Middle frontal gyrus (tissue), 1 donor: ENCODE measurements around the gene RASAL2.

ENCODE experiments used
- DNase-seq: peaks from one replicate; pipeline ENCODE4 v3.0.0-alpha.2; 2015; ENCODE audit warnings: low spot score; ENCODE audit errors: extremely low spot score

The RASAL2 gene

GRCh38 chr1:178093951-178094738 lies at the start of gene RASAL2:
TSS of gene RASAL2 (plus strand) at chr1:178094104. CDS start at chr1:178094493, 389 bp downstream.
- DNase-seq: peak; percentile 12

GRCh38 chr1:178046591-178047270 lies 47.2 kb upstream of the RASAL2 start:
- no peak for DNase-seq

DNA sequence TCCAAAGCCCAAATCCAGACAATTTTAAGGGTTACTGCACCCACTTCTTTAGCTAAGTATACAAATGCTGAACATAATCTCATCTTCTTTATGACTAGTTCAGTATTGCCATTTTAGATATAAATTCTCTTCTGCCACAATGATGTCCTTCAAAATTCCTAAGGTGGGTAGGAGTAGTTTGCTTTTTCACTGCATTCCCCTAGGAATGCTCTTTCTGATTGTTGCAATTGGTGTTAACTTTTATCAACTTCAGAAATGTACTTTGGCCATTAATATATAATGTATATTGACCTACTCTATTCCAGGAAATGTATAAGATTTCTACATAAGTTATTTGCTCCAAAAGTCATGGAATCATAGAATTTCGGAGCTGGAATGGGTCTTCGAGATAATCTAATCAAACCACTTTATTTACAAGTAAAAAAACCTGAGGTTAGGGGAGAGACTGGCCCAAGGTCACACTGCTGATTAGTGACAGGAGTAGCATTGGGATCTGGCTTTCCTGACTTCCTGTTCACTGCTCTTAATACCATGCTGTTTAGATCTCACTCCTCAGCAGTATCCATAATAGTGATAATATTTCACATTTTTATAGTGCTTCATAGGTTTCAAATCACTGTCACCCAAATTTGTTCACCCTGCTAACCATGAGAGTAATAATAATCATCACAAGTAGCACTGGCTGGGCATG lies 46.4 kb upstream of the RASAL2 start:
- DNase-seq: no peak

GRCh38 chr1:178048426-178048825 lies 45.5 kb upstream of the RASAL2 start:
- DNase-seq: no peak

GRCh38 chr1:178048883-178049282 lies 45.0 kb upstream of the RASAL2 start:
- DNase-seq: no peak

DNA sequence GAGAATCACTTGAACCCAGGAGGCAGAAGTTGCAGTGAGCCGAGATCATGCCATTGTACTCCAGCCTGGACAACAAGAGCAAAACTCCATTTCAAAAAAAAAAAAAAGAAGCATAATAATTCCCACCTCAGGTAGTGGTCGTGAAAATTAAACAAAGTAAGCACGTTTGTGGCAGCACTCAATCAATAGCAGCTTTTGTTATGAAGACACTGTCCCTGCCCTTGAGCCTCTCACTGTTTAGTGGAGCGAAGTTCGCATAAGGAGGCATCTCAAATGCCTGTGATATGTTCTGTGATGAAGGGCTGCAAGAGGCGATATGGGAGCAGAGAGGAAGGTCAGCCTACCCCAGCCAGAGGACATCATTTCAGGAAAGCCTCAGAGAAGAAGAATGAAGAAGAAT lies 43.8 kb upstream of the RASAL2 start:
- DNase-seq: no peak

DNA sequence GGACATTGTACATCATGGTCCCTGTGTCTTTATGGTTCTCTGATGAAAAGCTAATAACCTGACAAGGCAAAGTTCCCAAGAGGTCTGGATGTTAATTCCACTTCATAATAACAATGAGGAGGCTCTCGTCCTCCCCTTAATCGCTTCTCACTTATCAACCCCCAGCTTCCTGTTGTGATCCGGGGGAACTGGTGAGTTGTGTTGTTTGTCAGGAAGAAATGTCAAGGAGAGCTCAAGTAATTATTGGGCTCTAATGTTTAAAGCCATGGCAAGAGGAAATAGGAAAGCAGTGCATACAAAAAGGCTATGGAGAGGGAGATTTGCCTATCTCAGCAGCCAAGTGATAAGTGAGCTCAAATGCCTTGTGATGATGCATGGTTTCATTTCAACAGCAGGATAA lies 42.8 kb upstream of the RASAL2 start:
- no peak for DNase-seq

DNA sequence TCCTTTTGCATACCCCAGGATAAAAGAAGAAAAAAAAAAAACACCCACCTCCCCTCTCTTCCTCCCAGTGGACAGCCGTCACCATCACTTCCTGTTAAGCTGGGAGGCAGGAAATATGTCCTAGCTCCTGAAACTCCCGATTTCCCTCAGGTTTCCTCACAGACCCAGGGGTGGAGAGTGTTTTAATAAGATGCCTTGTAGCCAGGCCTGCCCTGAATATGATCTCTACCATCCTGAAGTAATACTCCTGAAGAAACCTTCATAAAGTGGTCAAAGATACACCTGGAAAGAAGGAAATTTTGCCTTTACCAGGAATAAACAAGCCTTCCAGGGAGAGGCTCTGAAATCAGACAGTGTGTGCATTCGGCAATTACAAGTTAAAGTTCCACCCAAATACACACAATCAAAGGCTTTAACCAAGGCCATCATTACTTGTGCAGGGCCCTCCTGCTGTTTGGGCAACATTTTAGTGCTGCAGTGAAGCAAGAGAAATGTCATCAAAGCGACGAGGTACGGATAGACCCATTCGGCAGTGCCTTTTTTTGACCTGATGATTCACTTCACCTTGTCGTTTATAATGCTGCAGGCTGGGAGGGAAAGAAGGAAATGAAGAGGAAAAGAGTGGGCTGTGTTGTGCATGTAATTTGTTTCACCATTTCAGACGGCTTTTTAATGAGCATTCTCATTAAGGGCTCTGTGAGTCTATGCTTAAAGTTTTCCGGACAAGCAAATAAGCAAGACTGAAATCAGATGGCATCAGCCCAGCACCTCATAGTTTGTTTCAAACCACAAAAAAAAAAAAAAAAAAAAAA lies 41.0 kb upstream of the RASAL2 start:
- no peak for DNase-seq

GRCh38 chr1:178055093-178055492 lies 38.8 kb upstream of the RASAL2 start:
- no peak for DNase-seq

DNA sequence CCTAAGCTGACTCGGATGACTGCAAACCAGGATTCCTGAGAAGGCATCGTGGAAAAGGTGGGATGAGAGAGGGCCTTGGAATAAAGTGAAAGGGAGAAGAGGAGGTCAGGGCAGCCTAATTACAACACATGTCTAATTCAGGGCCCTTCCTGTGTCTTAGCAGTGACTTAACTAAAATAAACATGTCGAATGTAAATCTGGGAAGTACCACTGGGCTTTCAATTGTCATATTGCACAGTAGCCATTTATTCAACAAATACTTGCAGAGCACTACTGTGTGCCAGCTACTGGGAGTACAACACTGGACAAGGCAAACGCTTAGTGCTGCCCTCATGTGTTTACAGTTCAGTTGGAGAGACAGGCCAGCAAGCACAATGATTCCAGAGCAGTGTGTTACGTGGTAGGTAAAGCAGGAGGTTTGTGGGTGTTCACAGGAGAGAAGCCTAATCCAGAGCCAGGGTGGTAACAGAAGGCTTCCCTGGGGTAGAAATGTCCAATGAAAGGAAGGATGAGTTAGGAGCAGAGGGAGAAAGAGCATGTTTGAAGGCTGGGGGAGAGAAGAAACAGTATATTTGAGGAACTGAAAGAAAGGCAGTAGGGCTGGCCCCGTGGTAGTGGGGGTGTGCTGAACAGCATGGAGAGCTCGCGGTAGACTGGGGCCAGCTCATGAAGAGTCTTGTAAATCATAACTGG lies 38.0 kb upstream of the RASAL2 start:
- DNase-seq: no peak

GRCh38 chr1:178057141-178057765 lies 36.7 kb upstream of the RASAL2 start:
- no peak for DNase-seq

GRCh38 chr1:178057912-178058534 lies 35.9 kb upstream of the RASAL2 start:
- DNase-seq: no peak

GRCh38 chr1:178060789-178061556 lies 32.9 kb upstream of the RASAL2 start:
- DNase-seq: no peak

DNA sequence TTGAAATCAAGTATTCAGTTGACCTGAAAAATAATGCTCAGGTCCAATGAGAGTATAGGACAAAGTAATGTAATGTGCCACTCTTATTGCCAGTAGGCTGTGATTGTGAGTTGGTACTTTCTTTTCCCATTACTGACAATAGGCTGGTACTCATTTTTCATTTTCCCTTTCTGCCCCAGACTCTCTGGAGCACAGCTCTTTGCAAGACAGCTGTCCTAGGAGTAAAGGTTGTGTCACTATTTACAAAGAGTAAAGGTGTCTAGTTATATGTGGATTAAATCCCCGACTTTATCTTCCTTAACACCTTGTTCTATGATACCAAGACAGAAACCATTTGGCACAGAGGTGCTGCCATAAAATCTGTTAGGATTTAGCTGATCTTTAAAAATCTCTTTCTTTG lies 32.3 kb upstream of the RASAL2 start:
- no peak for DNase-seq

GRCh38 chr1:178064191-178064821 lies 29.6 kb upstream of the RASAL2 start:
- no peak for DNase-seq

- no peak for DNase-seq
Measured at GRCh38 chr1:178065250-178065649, 28.7 kb upstream of the RASAL2 start.

DNA sequence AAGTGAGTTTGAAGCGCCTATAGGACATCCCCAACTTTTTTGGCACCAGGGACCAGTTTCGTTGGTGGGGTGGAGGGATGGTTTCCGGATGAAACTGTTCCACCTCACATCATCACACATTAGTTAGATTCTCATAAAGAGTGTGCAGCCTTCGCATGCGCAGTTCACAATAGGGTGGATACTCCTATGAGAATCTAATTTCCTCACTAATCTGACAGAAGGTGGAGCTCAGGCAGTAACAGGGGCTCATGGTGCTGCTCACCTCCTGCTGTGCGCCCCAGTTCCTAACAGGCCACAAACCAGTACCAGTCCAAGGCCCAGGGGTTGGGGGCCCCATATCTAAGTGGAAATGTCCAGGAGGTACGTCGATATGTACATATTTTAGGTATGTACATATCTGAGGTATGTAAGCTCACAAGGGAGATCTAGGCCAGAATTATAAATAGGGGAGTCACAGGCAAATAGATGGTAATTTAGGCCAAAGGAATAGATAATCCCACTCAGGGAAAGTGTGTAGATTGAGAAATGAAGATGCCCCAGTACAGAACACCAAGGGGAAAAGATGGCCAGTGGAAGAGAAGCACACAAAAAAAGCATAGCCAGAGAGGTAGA lies 27.5 kb upstream of the RASAL2 start:
- DNase-seq: no peak

GRCh38 chr1:178066908-178067614 lies 26.8 kb upstream of the RASAL2 start:
- DNase-seq: no peak
